Fibroblast of the aortic adventitia (primary cell): ENCODE data around the gene HNRNPF. TPM values are rescaled to one million over a fixed set of nuclear protein-coding genes. Genes with fewer than 3 reads are reported as not detected.

Source experiments
- DNase-seq: peaks from one replicate; pipeline ENCODE4 v3.0.0-alpha.2; 2010; ENCODE audit warnings: low read depth
- H3K4me3 ChIP-seq: 2 replicates; pipeline ENCODE4 v1.5.1; 2011; ENCODE audit warnings: low read depth, mild to moderate bottlenecking, control low read depth, low read length, moderate library complexity
- CTCF ChIP-seq: IDR thresholded peaks from 2 replicates; pipeline ENCODE4 v1.5.1; 2011; ENCODE audit warnings: mild to moderate bottlenecking, low read length, control low read depth, inconsistent platforms; ENCODE audit not compliant: insufficient read depth
- total RNA-seq: library from RNA; depleted of rRNA; stranded (reverse); fragments of >200 nt; gene quantifications from 2 replicates; pipeline ENCODE4 v1.2.3, GENCODE V29; 2012; ENCODE audit warnings: low replicate concordance

Gene HNRNPF
- total RNA-seq, 1 donor = 196 TPM

GRCh38 chr10:43385412-43386004, 23.5 kb downstream of the HNRNPF start:
- TF ChIP-seq CTCF = no peak
- DNase-seq = no peak
- H3K4me3 ChIP-seq = no peak overlapping the region

- no peak for TF ChIP-seq CTCF
- no peak overlapping the region for H3K4me3 ChIP-seq
- no peak for DNase-seq
Observed at GRCh38 chr10:43384252-43385221, 24.4 kb downstream of the HNRNPF start.

DNA sequence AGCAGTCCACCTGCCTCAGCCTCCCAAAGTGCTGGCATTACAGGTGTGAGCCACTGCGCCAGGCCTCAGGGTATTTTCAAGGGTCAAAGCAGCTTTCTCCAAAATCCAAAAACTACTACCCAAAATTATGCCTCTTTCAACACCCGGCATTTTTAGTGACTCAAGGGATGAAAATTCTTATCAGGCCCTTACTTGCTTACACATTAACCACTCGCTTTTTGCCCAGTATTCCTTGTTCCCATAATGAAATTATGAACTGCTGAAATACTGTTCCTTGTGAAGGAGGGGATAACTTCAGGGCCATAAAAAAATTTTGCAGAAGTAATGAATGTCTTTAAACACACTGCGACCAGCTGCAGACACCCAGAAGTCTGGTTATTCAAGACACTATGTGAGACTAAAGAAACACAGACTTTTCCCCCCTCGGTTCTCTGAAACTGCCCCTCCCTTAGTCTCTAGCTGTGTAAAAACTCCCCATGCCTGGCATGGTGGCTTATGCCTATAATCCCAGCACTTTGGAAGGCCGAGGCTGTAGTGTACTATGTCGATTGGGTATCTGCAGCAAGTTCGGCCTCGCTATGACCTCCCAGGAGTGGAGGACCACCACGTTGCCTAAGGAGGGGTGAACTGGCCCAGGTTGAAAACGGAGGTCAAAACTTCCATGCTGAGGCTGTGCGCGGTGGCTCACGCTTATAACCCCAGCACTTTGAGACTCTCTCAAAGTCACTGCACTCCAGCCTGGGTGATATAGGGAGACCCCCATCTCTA, 25.6 kb downstream of the HNRNPF start:
- TF ChIP-seq CTCF = no peak
- peak; percentile 35 for DNase-seq
- H3K4me3 ChIP-seq = no peak overlapping the region

DNA sequence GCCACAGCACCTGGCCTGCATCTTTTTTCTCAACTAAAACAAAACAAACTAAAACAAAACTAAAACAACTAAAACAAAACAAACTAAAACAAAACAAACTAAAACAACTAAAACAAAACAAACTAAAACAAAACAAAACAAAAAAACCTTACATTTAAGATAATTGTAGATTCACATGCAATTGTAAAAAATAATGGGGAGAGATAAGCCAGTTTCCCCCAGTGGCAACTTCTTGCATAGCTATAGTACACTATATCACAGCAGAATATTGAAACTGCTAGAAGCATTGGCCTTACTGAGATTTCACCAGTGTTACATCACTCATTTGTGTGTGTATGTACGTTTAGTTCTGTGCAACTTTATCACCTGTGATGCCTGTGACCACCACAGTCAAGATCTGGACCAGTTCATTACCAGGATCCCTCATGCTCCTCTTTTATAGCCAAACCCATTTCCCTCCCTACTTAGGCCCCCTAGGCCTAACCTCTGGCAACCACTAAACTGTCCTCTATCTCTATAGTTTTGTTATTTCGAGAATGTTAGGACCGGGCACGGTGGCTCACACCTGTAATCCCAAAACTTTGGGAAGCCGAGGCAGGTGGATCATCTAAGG, 28.3 kb downstream of the HNRNPF start:
- no peak overlapping the region for H3K4me3 ChIP-seq
- DNase-seq = peak; percentile 69
- peak; percentile 42 for TF ChIP-seq CTCF

DNA sequence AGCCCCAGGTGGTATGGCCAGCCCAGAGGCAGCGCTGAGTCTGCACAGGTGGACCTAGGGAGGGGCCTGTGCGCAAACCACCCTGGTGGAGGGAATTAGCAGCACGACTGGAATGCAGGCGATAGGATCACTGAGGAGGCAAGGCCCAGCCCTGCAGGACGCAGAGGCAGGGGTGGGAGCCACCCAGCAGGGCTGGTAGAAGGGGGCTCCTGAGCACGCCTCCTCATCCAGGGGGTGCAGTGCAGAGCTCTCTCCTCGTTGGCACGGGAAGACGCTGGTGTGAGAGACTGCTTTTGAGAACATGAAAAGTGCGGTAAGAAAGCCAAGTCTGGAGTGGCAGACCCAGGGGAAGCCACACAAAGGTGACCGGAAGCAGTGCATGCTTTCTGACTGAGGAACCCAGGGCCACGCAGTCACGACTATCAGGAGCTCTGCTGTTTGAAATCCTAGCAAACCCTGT, 31.5 kb downstream of the HNRNPF start:
- no peak overlapping the region for H3K4me3 ChIP-seq
- no peak for TF ChIP-seq CTCF
- no peak for DNase-seq

GRCh38 chr10:43376828-43377423, 32.1 kb downstream of the HNRNPF start:
- H3K4me3 ChIP-seq = no peak overlapping the region
- no peak for DNase-seq
- no peak for TF ChIP-seq CTCF
